Neural cell (in vitro differentiated cells): ENCODE data around the gene PRPSAP1. TPM values are rescaled to one million over a fixed set of nuclear protein-coding genes. Genes with fewer than 3 reads are reported as not detected.

ENCODE experiments used
- H2AFZ ChIP-seq: fragments of 200-600, 300-800 bp; sonication (generic), shearing (Covaris generic); 2 replicates; pipeline ENCODE4 v1.6.0; 2014; ENCODE audit warnings: low read depth, mild to moderate bottlenecking, antibody characterized with exemption, low read length, moderate library complexity
- H3F3A ChIP-seq: fragments of 200-600 bp; shearing (Covaris generic); 2 replicates; pipeline ENCODE4 v1.6.1; 2016; ENCODE audit warnings: mild to moderate bottlenecking, moderate library complexity, mixed read lengths, antibody characterized with exemption, low read length; ENCODE audit not compliant: insufficient read depth, poor library complexity, severe bottlenecking
- H3K27ac ChIP-seq: fragments of 200-600, 300-800 bp; sonication (generic), shearing (Covaris generic); 2 replicates; pipeline ENCODE4 v1.5.1; 2014; ENCODE audit warnings: mild to moderate bottlenecking, low read length, moderate library complexity
- H3K27me3 ChIP-seq: fragments of 300-800, 200-600 bp; sonication (generic), shearing (Covaris generic); 2 replicates; pipeline ENCODE4 v1.6.0; 2014; ENCODE audit warnings: mild to moderate bottlenecking, low read depth, low read length, moderate library complexity; ENCODE audit not compliant: insufficient read depth
- H3K36me3 ChIP-seq: fragments of 300-800, 200-600 bp; sonication (generic), shearing (Covaris generic); 2 replicates; pipeline ENCODE4 v1.5.1; 2014; ENCODE audit warnings: mild to moderate bottlenecking, antibody characterized with exemption, low read length, moderate library complexity; ENCODE audit not compliant: insufficient read depth
- H3K4me2 ChIP-seq: fragments of 300-800, 200-600 bp; sonication (generic), shearing (Covaris generic); 2 replicates; pipeline ENCODE4 v1.6.0; 2014; ENCODE audit warnings: mild to moderate bottlenecking, low read length
- H3K4me3 ChIP-seq: fragments of 300-800, 200-600 bp; sonication (generic), shearing (Covaris generic); 2 replicates; pipeline ENCODE4 v1.5.1; 2014; ENCODE audit warnings: mild to moderate bottlenecking, low read length, moderate library complexity
- H3K79me2 ChIP-seq: fragments of 200-600 bp; shearing (Covaris generic); replicated peaks from 2 replicates; pipeline ENCODE4 v1.6.0; 2014; ENCODE audit warnings: mild to moderate bottlenecking, low read length, moderate library complexity; ENCODE audit not compliant: insufficient read depth
- H3K9ac ChIP-seq: fragments of 300-800, 200-600 bp; sonication (generic), shearing (Covaris generic); 2 replicates; pipeline ENCODE4 v1.6.1; 2016; ENCODE audit warnings: mild to moderate bottlenecking, low read length, mixed read lengths
- H3K9me2 ChIP-seq: fragments of 200-600 bp; shearing (Covaris generic); 2 replicates; pipeline ENCODE4 v1.6.1; 2016; ENCODE audit warnings: mild to moderate bottlenecking, low read length, mixed read lengths; ENCODE audit not compliant: insufficient read depth
- H3K9me3 ChIP-seq: fragments of 200-600, 300-800 bp; sonication (generic), shearing (Covaris generic); 2 replicates; pipeline ENCODE4 v1.6.1; 2016; ENCODE audit warnings: mild to moderate bottlenecking, mixed run types, low read length, moderate library complexity, mixed read lengths
- H4K20me1 ChIP-seq: fragments of 200-600 bp; shearing (Covaris generic); 2 replicates; pipeline ENCODE4 v1.6.1; 2016; ENCODE audit warnings: mild to moderate bottlenecking, mixed run types; ENCODE audit not compliant: insufficient read depth
- CTCF ChIP-seq: fragments of 450-650 bp; IDR thresholded peaks from 2 replicates; pipeline ENCODE4 v1.5.1; 2014; ENCODE audit warnings: antibody characterized with exemption, mild to moderate bottlenecking, moderate library complexity; ENCODE audit not compliant: poor library complexity, severe bottlenecking
- EP300 ChIP-seq: fragments of 450-650 bp; conservative IDR thresholded peaks from 2 replicates; pipeline ENCODE4 v1.6.1; 2014; ENCODE audit warnings: antibody characterized with exemption, mild to moderate bottlenecking, moderate library complexity; ENCODE audit not compliant: poor library complexity, severe bottlenecking
- EZH2 ChIP-seq: fragments of 200-600, 300-800 bp; shearing (Covaris generic), sonication (generic); IDR thresholded peaks from 2 replicates; pipeline ENCODE4 v1.6.1; 2014; ENCODE audit warnings: antibody characterized with exemption, low read length, borderline replicate concordance, mild to moderate bottlenecking; ENCODE audit not compliant: insufficient read depth, poor library complexity, severe bottlenecking
- MXI1 ChIP-seq: fragments of 450-650 bp; conservative IDR thresholded peaks from 2 replicates; pipeline ENCODE4 v1.6.1; 2014; ENCODE audit warnings: antibody characterized with exemption, mild to moderate bottlenecking; ENCODE audit not compliant: poor library complexity, severe bottlenecking
- POLR2AphosphoS5 ChIP-seq: IDR thresholded peaks from 2 replicates; pipeline ENCODE4 v1.6.1; 2012
- RAD21 ChIP-seq: fragments of 450-650 bp; conservative IDR thresholded peaks from 2 replicates; pipeline ENCODE4 v1.6.1; 2014; ENCODE audit warnings: antibody characterized with exemption, mild to moderate bottlenecking, moderate library complexity
- REST ChIP-seq: IDR thresholded peaks from 2 replicates; pipeline ENCODE4 v1.6.1; 2012; ENCODE audit warnings: borderline replicate concordance
- SMC3 ChIP-seq: fragments of 450-650 bp; conservative IDR thresholded peaks from 2 replicates; pipeline ENCODE4 v1.6.1; 2014; ENCODE audit warnings: antibody characterized with exemption, mild to moderate bottlenecking, moderate library complexity; ENCODE audit not compliant: poor library complexity
- TAF1 ChIP-seq: IDR thresholded peaks from 2 replicates; pipeline ENCODE4 v1.6.1; 2012; ENCODE audit warnings: low read depth
- polyA plus RNA-seq: library from polyadenylated mRNA; depleted of rRNA; stranded (reverse); fragments of >200 nt; gene quantifications from 2 replicates; pipeline ENCODE4 v1.2.3, GENCODE V29; 2014

Gene PRPSAP1
- polyA plus RNA-seq, 1 donor from 2014 or later: 73.8 TPM

- Histone ChIP-seq H3K79me2 (no peaks in the 10 kb centered on the region), H3K4me3 (no peak overlapping the region), H3F3A (no peaks in the 10 kb centered on the region), H3K9me2 (no peaks in the 10 kb centered on the region), H3K9me3 (no peaks in the 10 kb centered on the region), H3K27me3 (no peaks in the 10 kb centered on the region), H4K20me1 (no peaks in the 10 kb centered on the region), H3K4me2 (no peak overlapping the region), H3K36me3 (no peaks in the 10 kb centered on the region), H3K9ac (no peak overlapping the region), H3K27ac (no peak overlapping the region), H2AFZ (no peak overlapping the region)
- TF ChIP-seq CTCF (no peak), POLR2AphosphoS5 (no peak), EZH2 (no peak), TAF1 (no peak), RAD21 (no peak), EP300 (no peak), REST (no peak), MXI1 (no peak), SMC3 (no peak)
These were observed 11.7 kb upstream of the PRPSAP1 start for GRCh38 chr17:76365256-76365903.

- H3K27me3 ChIP-seq: no peaks in the 10 kb centered on the region
- no peak overlapping the region for H2AFZ ChIP-seq
- no peaks in the 10 kb centered on the region for H3K36me3 ChIP-seq
- no peak overlapping the region for H3K27ac ChIP-seq
- TF ChIP-seq EZH2 (no peak), TAF1 (no peak), MXI1 (no peak), POLR2AphosphoS5 (no peak), EP300 (no peak), SMC3 (no peak), REST (no peak), CTCF (no peak), RAD21 (no peak)
- H3K9ac ChIP-seq: no peak overlapping the region
- H3K9me3 ChIP-seq: no peaks in the 10 kb centered on the region
- no peaks in the 10 kb centered on the region for H3K9me2 ChIP-seq
- no peaks in the 10 kb centered on the region for H3F3A ChIP-seq
- no peaks in the 10 kb centered on the region for H3K79me2 ChIP-seq
- H4K20me1 ChIP-seq: no peaks in the 10 kb centered on the region
- H3K4me2 ChIP-seq: no peak overlapping the region
- H3K4me3 ChIP-seq: no peak overlapping the region
These were observed 9.6 kb upstream of the PRPSAP1 start for GRCh38 chr17:76363107-76363842.
